ENCODE data around the gene PPARD. TPM values are rescaled to one million over a fixed set of nuclear protein-coding genes. Genes with fewer than 3 reads are reported as not detected.
"Not testable (repeated sequence)": the region's sequence is repeated elsewhere in the genome, so short reads cannot be mapped to it uniquely, and the experiment has no call there.

Gene PPARD
- total RNA-seq, 3 donors from 2014 or later (not counting 1 experiment from before 2014, with no cell fraction given), result 14.4 to 20.4 (median 18.8) TPM

- Mint-ChIP-seq H3K27ac (peak overlapping the region; percentile 92 to 96), H3K4me1 (peaks cover 75 to 79% of the 10 kb centered on the region in 2 donors)
- H3K4me3 ChIP-seq (ENCODE audit: low read length); H3K27me3 Mint-ChIP-seq (ENCODE audit: low read depth in 2 of 2); H3K27ac ChIP-seq (ENCODE audit: low read length); H3K9me3 ChIP-seq (ENCODE audit: control insufficient read depth, insufficient read depth, low read length); H3K9me3 Mint-ChIP-seq; H3K27me3 ChIP-seq (ENCODE audit: control insufficient read depth, insufficient read depth, low read length); DNase-seq; intact Hi-C loops (cut with micrococcal nuclease); ATAC-seq; H3K4me3 Mint-ChIP-seq; H3K36me3 Mint-ChIP-seq: not testable (repeated sequence)
- H3K36me3 ChIP-seq (ENCODE audit: control insufficient read depth, insufficient read depth, low read length), result peaks cover 31% of the 10 kb centered on the region
- peaks cover 75% of the 10 kb centered on the region for H3K4me1 ChIP-seq (ENCODE audit: control insufficient read depth, insufficient read depth, low read length)
- 93% methylated on average over 15 of the region's 15 CpGs for WGBS (ENCODE audit: insufficient coverage)
Measured at GRCh38 chr6:35307138-35307537, 35.2 kb upstream of the PPARD start.

- H3K4me3 Mint-ChIP-seq; H3K27me3 ChIP-seq (ENCODE audit: control insufficient read depth, insufficient read depth, low read length); H3K27ac ChIP-seq (ENCODE audit: low read length); H3K36me3 Mint-ChIP-seq; DNase-seq; H3K4me3 ChIP-seq (ENCODE audit: low read length); H3K9me3 ChIP-seq (ENCODE audit: control insufficient read depth, insufficient read depth, low read length); H3K9me3 Mint-ChIP-seq; intact Hi-C loops (cut with micrococcal nuclease); H3K27me3 Mint-ChIP-seq (ENCODE audit: low read depth in 2 of 2); ATAC-seq: not testable (repeated sequence)
- H3K4me1 ChIP-seq (ENCODE audit: control insufficient read depth, insufficient read depth, low read length), result peaks cover 68% of the 10 kb centered on the region
- Mint-ChIP-seq H3K27ac (peak overlapping the region; percentile 92 to 96), H3K4me1 (peaks cover 76 to 79% of the 10 kb centered on the region in 2 donors)
- WGBS (ENCODE audit: insufficient coverage), result no CpG with 5 or more reads among the region's 2 CpGs
- peaks cover 41% of the 10 kb centered on the region for H3K36me3 ChIP-seq (ENCODE audit: control insufficient read depth, insufficient read depth, low read length)
Measured at GRCh38 chr6:35308543-35308942, 33.8 kb upstream of the PPARD start.

DNA sequence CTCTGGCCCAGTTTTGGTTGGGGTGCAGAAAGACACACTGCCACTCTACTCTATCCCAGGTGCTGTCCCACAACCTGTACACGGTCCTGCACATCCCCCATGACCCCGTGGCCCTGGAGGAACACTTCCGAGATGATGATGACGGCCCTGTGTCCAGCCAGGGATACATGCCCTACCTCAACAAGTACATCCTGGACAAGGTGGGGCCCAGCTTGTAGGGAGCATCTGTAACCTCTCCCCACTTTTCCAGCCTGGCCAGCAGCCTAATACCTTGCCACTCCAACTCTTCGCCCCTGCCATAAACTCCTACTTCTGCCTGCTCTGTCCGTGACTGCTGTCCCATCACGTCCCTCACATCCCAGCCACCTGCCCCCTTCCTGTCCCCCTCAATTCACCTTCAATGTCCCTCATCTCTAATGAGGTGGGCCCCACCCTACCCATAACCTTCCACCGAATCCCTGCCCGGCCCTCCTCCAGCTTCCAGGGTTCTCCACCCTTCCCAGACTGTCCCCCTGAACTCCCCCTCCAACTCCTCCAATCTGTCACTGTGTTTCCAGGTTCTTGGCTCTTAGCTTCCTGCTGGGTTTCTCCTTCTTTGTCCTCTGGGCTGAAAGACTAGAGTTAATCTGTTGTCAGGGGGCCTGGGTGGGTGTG is 32.6 kb upstream of the PPARD start:
- Histone ChIP-seq H3K4me1 (ENCODE audit: control insufficient read depth, insufficient read depth, low read length) (peaks cover 56% of the 10 kb centered on the region), H3K4me3 (ENCODE audit: low read length) (no peak overlapping the region), H3K36me3 (ENCODE audit: control insufficient read depth, insufficient read depth, low read length) (peaks cover 32% of the 10 kb centered on the region), H3K9me3 (ENCODE audit: control insufficient read depth, insufficient read depth, low read length) (no peaks in the 10 kb centered on the region), H3K27ac (ENCODE audit: low read length) (peak overlapping the region; percentile 88), H3K27me3 (ENCODE audit: control insufficient read depth, insufficient read depth, low read length) (no peaks in the 10 kb centered on the region)
- no peaks in the 10 kb centered on the region for H3K27me3 Mint-ChIP-seq (ENCODE audit: low read depth in 2 of 2)
- no peak for DNase-seq
- H3K4me1 Mint-ChIP-seq, result peaks cover 71 to 79% of the 10 kb centered on the region in 2 donors
- TF ChIP-seq, protein P1, sequence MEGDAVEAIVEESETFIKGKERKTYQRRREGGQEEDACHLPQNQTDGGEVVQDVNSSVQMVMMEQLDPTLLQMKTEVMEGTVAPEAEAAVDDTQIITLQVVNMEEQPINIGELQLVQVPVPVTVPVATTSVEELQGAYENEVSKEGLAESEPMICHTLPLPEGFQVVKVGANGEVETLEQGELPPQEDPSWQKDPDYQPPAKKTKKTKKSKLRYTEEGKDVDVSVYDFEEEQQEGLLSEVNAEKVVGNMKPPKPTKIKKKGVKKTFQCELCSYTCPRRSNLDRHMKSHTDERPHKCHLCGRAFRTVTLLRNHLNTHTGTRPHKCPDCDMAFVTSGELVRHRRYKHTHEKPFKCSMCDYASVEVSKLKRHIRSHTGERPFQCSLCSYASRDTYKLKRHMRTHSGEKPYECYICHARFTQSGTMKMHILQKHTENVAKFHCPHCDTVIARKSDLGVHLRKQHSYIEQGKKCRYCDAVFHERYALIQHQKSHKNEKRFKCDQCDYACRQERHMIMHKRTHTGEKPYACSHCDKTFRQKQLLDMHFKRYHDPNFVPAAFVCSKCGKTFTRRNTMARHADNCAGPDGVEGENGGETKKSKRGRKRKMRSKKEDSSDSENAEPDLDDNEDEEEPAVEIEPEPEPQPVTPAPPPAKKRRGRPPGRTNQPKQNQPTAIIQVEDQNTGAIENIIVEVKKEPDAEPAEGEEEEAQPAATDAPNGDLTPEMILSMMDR (IDR thresholded peaks at IDR 0.05), result no peak
- no peaks in the 10 kb centered on the region for H3K36me3 Mint-ChIP-seq
- peak overlapping the region; percentile 92 to 96 for H3K27ac Mint-ChIP-seq
- WGBS (ENCODE audit: insufficient coverage), result 94% methylated on average over 9 of the region's 9 CpGs
- no peaks in the 10 kb centered on the region for H3K9me3 Mint-ChIP-seq
- intact Hi-C loops (cut with micrococcal nuclease), result loop anchor here (1.0 kb wide), 1 partner anchor 7 kb away; no protein-coding TSS in a partner anchor
- H3K4me3 Mint-ChIP-seq, result peak overlapping the region; percentile 81
- ATAC-seq, result no peak

- H3K27ac Mint-ChIP-seq, result peak overlapping the region; percentile 92 to 96
- Histone ChIP-seq H3K9me3 (ENCODE audit: control insufficient read depth, insufficient read depth, low read length) (no peaks in the 10 kb centered on the region), H3K4me1 (ENCODE audit: control insufficient read depth, insufficient read depth, low read length) (peaks cover 49% of the 10 kb centered on the region), H3K36me3 (ENCODE audit: control insufficient read depth, insufficient read depth, low read length) (peaks cover 36% of the 10 kb centered on the region), H3K4me3 (ENCODE audit: low read length) (no peak overlapping the region), H3K27ac (ENCODE audit: low read length) (peak overlapping the region; percentile 88), H3K27me3 (ENCODE audit: control insufficient read depth, insufficient read depth, low read length) (no peaks in the 10 kb centered on the region)
- peak overlapping the region; percentile 76 for H3K4me3 Mint-ChIP-seq
- no peaks in the 10 kb centered on the region for H3K27me3 Mint-ChIP-seq (ENCODE audit: low read depth in 2 of 2)
- no peaks in the 10 kb centered on the region for H3K36me3 Mint-ChIP-seq
- H3K9me3 Mint-ChIP-seq, result no peaks in the 10 kb centered on the region
- ATAC-seq, result peak in 2 of 3 donors; percentile 20 to 30
- peak in 1 of 2 donors; percentile 58 for DNase-seq
- TF ChIP-seq, protein P1 (IDR thresholded peaks at IDR 0.05), result no peak
- intact Hi-C loops (cut with micrococcal nuclease), result loop anchor here (1.0 kb wide), 1 partner anchor 8 kb away; no protein-coding TSS in a partner anchor
- WGBS (ENCODE audit: insufficient coverage), result 73% methylated on average over 5 of the region's 6 CpGs
- H3K4me1 Mint-ChIP-seq, result peaks cover 77 to 83% of the 10 kb centered on the region in 2 donors
Measured at GRCh38 chr6:35310265-35310831, 32.0 kb upstream of the PPARD start.
